Activated CD8-positive, alpha-beta memory T cell treated with anti-CD3 and anti-CD28 coated beads, Interleukin-2, amount 50 U/mL, for 1 hour (primary cell): Measurements from ENCODE around the gene OTOL1.
"Not testable (repeated sequence)": the region's sequence is repeated elsewhere in the genome, so short reads cannot be mapped to it uniquely, and the experiment has no call there.

Experiments
- DNase-seq: peaks from one replicate; pipeline ENCODE4 v3.0.0-alpha.2; 2020; ENCODE audit errors: extremely low read depth

Gene OTOL1

GRCh38 chr3:161496508-161496907 lies at the start of gene OTOL1:
TSS of gene OTOL1 (plus strand) at chr3:161496808. CDS start at chr3:161496808, 0 bp downstream.
- no peak for DNase-seq

GRCh38 chr3:161449785-161450184 lies 46.8 kb upstream of the OTOL1 start:
- no peak for DNase-seq

GRCh38 chr3:161452179-161452578 lies 44.4 kb upstream of the OTOL1 start:
- no peak for DNase-seq

- no peak for DNase-seq
Observed at GRCh38 chr3:161454615-161455014, 42.0 kb upstream of the OTOL1 start.

- no peak for DNase-seq
Observed at GRCh38 chr3:161455962-161456361, 40.6 kb upstream of the OTOL1 start.

GRCh38 chr3:161462138-161462537 lies 34.5 kb upstream of the OTOL1 start:
- no peak for DNase-seq

GRCh38 chr3:161471211-161471610 lies 25.4 kb upstream of the OTOL1 start:
- DNase-seq: no peak

- no peak for DNase-seq
Observed at GRCh38 chr3:161474139-161474538, 22.5 kb upstream of the OTOL1 start.

- no peak for DNase-seq
Observed at GRCh38 chr3:161474741-161475140, 21.9 kb upstream of the OTOL1 start.

- no peak for DNase-seq
Observed at GRCh38 chr3:161475206-161475605, 21.4 kb upstream of the OTOL1 start.

GRCh38 chr3:161475905-161476304 lies 20.7 kb upstream of the OTOL1 start:
- no peak for DNase-seq

GRCh38 chr3:161484226-161484625 lies 12.4 kb upstream of the OTOL1 start:
- DNase-seq: no peak

- not testable (repeated sequence) for DNase-seq
Observed at GRCh38 chr3:161488284-161488683, 8.3 kb upstream of the OTOL1 start.

GRCh38 chr3:161489395-161489794 lies 7.2 kb upstream of the OTOL1 start:
- DNase-seq: no peak

GRCh38 chr3:161490845-161491244 lies 5.8 kb upstream of the OTOL1 start:
- not testable (repeated sequence) for DNase-seq

GRCh38 chr3:161498259-161498921 lies 1.8 kb downstream of the OTOL1 start:
- DNase-seq: no peak

GRCh38 chr3:161500068-161500796 lies 3.6 kb downstream of the OTOL1 start:
- DNase-seq: no peak

- no peak for DNase-seq
Observed at GRCh38 chr3:161503271-161503670, 6.7 kb downstream of the OTOL1 start.

GRCh38 chr3:161508852-161509477 lies 12.4 kb downstream of the OTOL1 start:
- DNase-seq: no peak

GRCh38 chr3:161510510-161511260 lies 14.1 kb downstream of the OTOL1 start:
- no peak for DNase-seq

- DNase-seq: no peak
Observed at GRCh38 chr3:161523916-161524315, 27.3 kb downstream of the OTOL1 start.

GRCh38 chr3:161531930-161532329 lies 35.3 kb downstream of the OTOL1 start:
- DNase-seq: no peak
